GM21515 (cell line): ENCODE results near the gene ZNF879.

Experiments
- ATAC-seq: cut with Tn5 transposase; IDR thresholded peaks from one replicate; pipeline ENCODE4 v1.9.1; 2021; ENCODE audit not compliant: unreplicated experiment

ZNF879 gene

GRCh38 chr5:179023528-179024189 is at the start of gene ZNF879:
Gene ZNF879 (plus strand): TSS chr5:179023804. CDS start chr5:179025005, 1,201 bp downstream.
- peak; percentile 77 for ATAC-seq

GRCh38 chr5:178981381-178981780 is 42.2 kb upstream of the ZNF879 start:
- ATAC-seq = no peak

- no peak for ATAC-seq
Observed at GRCh38 chr5:178982941-178983340, 40.7 kb upstream of the ZNF879 start.

GRCh38 chr5:178983728-178984127 is 39.9 kb upstream of the ZNF879 start:
- no peak for ATAC-seq

- no peak for ATAC-seq
Observed at GRCh38 chr5:178984145-178985072, 39.2 kb upstream of the ZNF879 start.

- no peak for ATAC-seq
Observed at GRCh38 chr5:178986326-178986960, 37.2 kb upstream of the ZNF879 start.

GRCh38 chr5:178988436-178989220 is 35.0 kb upstream of the ZNF879 start:
- ATAC-seq = no peak

GRCh38 chr5:178989311-178989710 is 34.3 kb upstream of the ZNF879 start:
- ATAC-seq = no peak

GRCh38 chr5:178990491-178990890 is 33.1 kb upstream of the ZNF879 start:
- ATAC-seq = no peak

GRCh38 chr5:178991190-178992145 is 32.1 kb upstream of the ZNF879 start:
- no peak for ATAC-seq

- no peak for ATAC-seq
Observed at GRCh38 chr5:178992291-178992895, 31.2 kb upstream of the ZNF879 start.

- ATAC-seq = no peak
Observed at GRCh38 chr5:178993236-178993765, 30.3 kb upstream of the ZNF879 start.

GRCh38 chr5:178993955-178994579 is 29.5 kb upstream of the ZNF879 start:
- no peak for ATAC-seq

- no peak for ATAC-seq
Observed at GRCh38 chr5:178994580-178995340, 28.8 kb upstream of the ZNF879 start, which contains the start of gene GRM6. Gene GRM6 (minus strand): TSS chr5:178995320. CDS start chr5:178994944, 376 bp downstream.

- no peak for ATAC-seq
Observed at GRCh38 chr5:178995341-178995690, 28.3 kb upstream of the ZNF879 start.

GRCh38 chr5:178996156-178996555 is 27.4 kb upstream of the ZNF879 start:
- ATAC-seq = no peak

GRCh38 chr5:178997191-178997590 is 26.4 kb upstream of the ZNF879 start:
- ATAC-seq = no peak

- no peak for ATAC-seq
Observed at GRCh38 chr5:178998441-178998840, 25.2 kb upstream of the ZNF879 start.
